ENCODE measurements around the gene SLC12A7.

Gene SLC12A7

GRCh38 chr5:1077026-1077425, 34.8 kb downstream of the SLC12A7 start:
- DNase-seq: no peak

GRCh38 chr5:1076406-1076805, 35.5 kb downstream of the SLC12A7 start:
- DNase-seq: no peak

- no peak for DNase-seq
These were observed 35.9 kb downstream of the SLC12A7 start for GRCh38 chr5:1075931-1076330.

GRCh38 chr5:1075555-1075881, 36.3 kb downstream of the SLC12A7 start:
- no peak for DNase-seq

GRCh38 chr5:1074816-1075554, 36.9 kb downstream of the SLC12A7 start:
- DNase-seq: no peak

- no peak for DNase-seq
These were observed 37.6 kb downstream of the SLC12A7 start for GRCh38 chr5:1074226-1074625.

GRCh38 chr5:1073239-1074102, 38.4 kb downstream of the SLC12A7 start:
- no peak for DNase-seq

GRCh38 chr5:1069720-1070088, 42.2 kb downstream of the SLC12A7 start:
- no peak for DNase-seq

- no peak for DNase-seq
These were observed 42.8 kb downstream of the SLC12A7 start for GRCh38 chr5:1068895-1069719.

GRCh38 chr5:1068204-1068894, 43.5 kb downstream of the SLC12A7 start:
- no peak for DNase-seq

GRCh38 chr5:1067141-1068121, 44.4 kb downstream of the SLC12A7 start:
- no peak for DNase-seq

GRCh38 chr5:1066676-1067075, 45.2 kb downstream of the SLC12A7 start:
- no peak for DNase-seq

GRCh38 chr5:1065891-1066650, 45.8 kb downstream of the SLC12A7 start:
- DNase-seq: no peak

GRCh38 chr5:1065143-1065750, 46.6 kb downstream of the SLC12A7 start:
- DNase-seq: no peak

GRCh38 chr5:1064383-1065142, 47.3 kb downstream of the SLC12A7 start:
- no peak for DNase-seq

- DNase-seq: no peak
These were observed 48.0 kb downstream of the SLC12A7 start for GRCh38 chr5:1063661-1064382.

- no peak for DNase-seq
These were observed 48.9 kb downstream of the SLC12A7 start for GRCh38 chr5:1062761-1063568.

GRCh38 chr5:1061916-1062315, 49.9 kb downstream of the SLC12A7 start:
- DNase-seq: no peak

All from inflammatory macrophage treated with lipopolysaccharide for 1 hour (primary cell).